NCI-H2227 (cell line): ENCODE results near the gene TOMM5.
"Not testable (repeated sequence)": the region's sequence is repeated elsewhere in the genome, so short reads cannot be mapped to it uniquely, and the experiment has no call there.

Source experiments
- DNase-seq: peaks from one replicate; lab custom pipeline; 2025; ENCODE audit not compliant: unreplicated experiment; lab: John Stamatoyannopoulos, UW

TOMM5 gene

GRCh38 chr9:37611961-37612360 lies 19.6 kb upstream of the TOMM5 start:
- no peak for DNase-seq

GRCh38 chr9:37611014-37611413 lies 18.6 kb upstream of the TOMM5 start:
- DNase-seq, result no peak

GRCh38 chr9:37609735-37610397 lies 17.5 kb upstream of the TOMM5 start:
- no peak for DNase-seq

GRCh38 chr9:37608250-37608649 lies 15.9 kb upstream of the TOMM5 start:
- DNase-seq, result no peak

- no peak for DNase-seq
Observed at GRCh38 chr9:37604296-37604695, 11.9 kb upstream of the TOMM5 start.

GRCh38 chr9:37602817-37603216 lies 10.4 kb upstream of the TOMM5 start:
- DNase-seq, result no peak

GRCh38 chr9:37602061-37602460 lies 9.7 kb upstream of the TOMM5 start:
- DNase-seq, result not testable (repeated sequence)

- no peak for DNase-seq
Observed at GRCh38 chr9:37596504-37596903, 4.1 kb upstream of the TOMM5 start.

- no peak for DNase-seq
Observed at GRCh38 chr9:37593883-37594448, 1.6 kb upstream of the TOMM5 start.

- no peak for DNase-seq
Observed at GRCh38 chr9:37587521-37587920, 4.9 kb downstream of the TOMM5 start.

GRCh38 chr9:37583522-37584121 lies 8.8 kb downstream of the TOMM5 start:
- DNase-seq, result no peak

- DNase-seq, result peak; percentile 57
Observed at GRCh38 chr9:37582548-37583157, 9.7 kb downstream of the TOMM5 start.

GRCh38 chr9:37575921-37576721 lies 16.3 kb downstream of the TOMM5 start, which contains the start of gene FBXO10:
Gene FBXO10, minus strand, starts transcription at chr9:37576380. Its CDS starts 34,612 bp downstream, at chr9:37541768.
- peak; percentile 86 for DNase-seq

GRCh38 chr9:37575511-37575914 lies 16.9 kb downstream of the TOMM5 start:
- DNase-seq, result no peak

- DNase-seq, result no peak
Observed at GRCh38 chr9:37575001-37575400, 17.4 kb downstream of the TOMM5 start.

GRCh38 chr9:37574241-37574721 lies 18.1 kb downstream of the TOMM5 start:
- no peak for DNase-seq

GRCh38 chr9:37571282-37571681 lies 21.1 kb downstream of the TOMM5 start:
- no peak for DNase-seq

- DNase-seq, result no peak
Observed at GRCh38 chr9:37566716-37567115, 25.7 kb downstream of the TOMM5 start.

GRCh38 chr9:37565661-37566618 lies 26.5 kb downstream of the TOMM5 start:
- DNase-seq, result no peak

GRCh38 chr9:37564916-37565315 lies 27.5 kb downstream of the TOMM5 start:
- no peak for DNase-seq
